Keratinocyte (primary cell): ENCODE results near the gene CLN6. TPM values are rescaled to one million over a fixed set of nuclear protein-coding genes. Genes with fewer than 3 reads are reported as not detected.

Source experiments
- DNase-seq: peaks from one replicate; pipeline ENCODE4 v3.0.0-alpha.2; 2011; ENCODE audit warnings: low read depth, missing footprints, low spot score
- FAIRE-seq: peaks from 2 replicates; lab custom pipeline; 2011; peaks lifted over from hg19 to GRCh38; lab: Jason Lieb, UNC
- H2AFZ ChIP-seq: 2 replicates; pipeline ENCODE4 v1.6.0; 2012; ENCODE audit warnings: low read length, control low read depth, inconsistent platforms; ENCODE audit not compliant: control insufficient read depth
- H3K27ac ChIP-seq: 2 replicates; pipeline ENCODE4 v1.5.1; 2011; ENCODE audit warnings: low read length; ENCODE audit not compliant: control insufficient read depth, insufficient read depth
- H3K27me3 ChIP-seq: 3 replicates; pipeline ENCODE4 v1.6.0; 2011; ENCODE audit warnings: low read length; ENCODE audit not compliant: control insufficient read depth, insufficient read depth; ENCODE audit errors: extremely low read depth
- H3K36me3 ChIP-seq, 2 experiments: 2 replicates in 1 of 2; 3 replicates in 1 of 2; pipeline ENCODE4 v1.5.1; 2011; ENCODE audit warnings: low read length in 2 of 2, mild to moderate bottlenecking in 1 of 2; ENCODE audit not compliant: control insufficient read depth in 2 of 2, insufficient read depth in 2 of 2; ENCODE audit errors: extremely low read depth in 1 of 2
- H3K4me1 ChIP-seq: 3 replicates; pipeline ENCODE4 v1.5.1; 2011; ENCODE audit warnings: low read length; ENCODE audit not compliant: control insufficient read depth, insufficient read depth; ENCODE audit errors: extremely low read depth
- H3K4me2 ChIP-seq: 3 replicates; pipeline ENCODE4 v1.6.0; 2011; ENCODE audit warnings: low read depth, low read length; ENCODE audit not compliant: control insufficient read depth, insufficient read depth; ENCODE audit errors: extremely low read depth
- H3K4me3 ChIP-seq, 3 experiments: fragments of 200-600 bp in 1 of 3; sonication (generic) in 1 of 3; 2 replicates in 2 of 3; 3 replicates in 1 of 3; pipeline ENCODE4 v1.5.1; 2011 to 2016; ENCODE audit warnings: low read length in 3 of 3, mild to moderate bottlenecking in 3 of 3, control low read depth in 2 of 3, inconsistent platforms in 1 of 3, low read depth in 1 of 3, mixed read lengths in 1 of 3, mixed run types in 1 of 3, moderate library complexity in 1 of 3; ENCODE audit not compliant: control insufficient read depth in 2 of 3, insufficient read depth in 2 of 3; ENCODE audit errors: extremely low read depth in 1 of 3
- H3K79me2 ChIP-seq: 2 replicates; pipeline ENCODE4 v1.6.0; 2012; ENCODE audit warnings: low read length; ENCODE audit not compliant: control insufficient read depth, insufficient read depth
- H3K9ac ChIP-seq: 3 replicates; pipeline ENCODE4 v1.6.0; 2011; ENCODE audit warnings: low read length; ENCODE audit not compliant: control insufficient read depth, insufficient read depth; ENCODE audit errors: extremely low read depth
- H3K9me1 ChIP-seq: 3 replicates; pipeline ENCODE4 v1.6.0; 2011; ENCODE audit warnings: low read length; ENCODE audit not compliant: control insufficient read depth, insufficient read depth; ENCODE audit errors: extremely low read depth
- H3K9me3 ChIP-seq: 2 replicates; pipeline ENCODE4 v1.5.1; 2012; ENCODE audit warnings: low read depth, low read length; ENCODE audit not compliant: control insufficient read depth
- H4K20me1 ChIP-seq: 3 replicates; pipeline ENCODE4 v1.6.0; 2011; ENCODE audit warnings: low read length; ENCODE audit not compliant: control insufficient read depth, insufficient read depth; ENCODE audit errors: extremely low read depth
- EZH2 ChIP-seq: IDR thresholded peaks from one replicate; pipeline ENCODE4 v1.6.1; 2012; ENCODE audit warnings: inconsistent platforms, mild to moderate bottlenecking, low read length, moderate library complexity
- dilution Hi-C: fragments of 300-500 bp; cut with MboI; formaldehyde crosslinking; loops from one replicate; pipeline ENCODE4 v1.7.0; 2020; ENCODE audit warnings: low sequenced_read_pairs; ENCODE audit not compliant: extremely low pct_ligation_motif_present
- polyA plus RNA-seq, 5 experiments: library from polyadenylated mRNA; depleted of rRNA in 3 of 5; stranded (reverse) in 3 of 5; stranded (forward) in 1 of 5; unstranded in 1 of 5; fragments of >200 nt; gene quantifications; 1 replicate in 1 of 5; 2 replicates in 3 of 5; 3 replicates in 1 of 5; pipeline versions ENCODE4 v1.2.1 to v1.2.3, GENCODE V29; 2011 to 2012; ENCODE audit warnings: missing spikeins in 2 of 5, low read depth in 1 of 5, low replicate concordance in 1 of 5
- TF ChIP-seq, protein P1 (sequence below), 3 experiments: IDR thresholded peaks in 1 of 3; conservative IDR thresholded peaks in 1 of 3; optimal IDR thresholded peaks in 1 of 3; 2 replicates in 2 of 3; 3 replicates in 1 of 3; pipeline versions ENCODE3 to v1.5.1; 2011; ENCODE audit warnings: low read length in 3 of 3, mild to moderate bottlenecking in 3 of 3, moderate library complexity in 2 of 3, control low read depth in 1 of 3, inconsistent platforms in 1 of 3; ENCODE audit not compliant: insufficient read depth in 2 of 3; ENCODE audit errors: extremely low read depth in 1 of 3

Gene CLN6
- polyA plus RNA-seq, 1 donor (not counting 4 experiments of a cell fraction or from before 2014, with no cell fraction given), result 26.7 TPM

DNA sequence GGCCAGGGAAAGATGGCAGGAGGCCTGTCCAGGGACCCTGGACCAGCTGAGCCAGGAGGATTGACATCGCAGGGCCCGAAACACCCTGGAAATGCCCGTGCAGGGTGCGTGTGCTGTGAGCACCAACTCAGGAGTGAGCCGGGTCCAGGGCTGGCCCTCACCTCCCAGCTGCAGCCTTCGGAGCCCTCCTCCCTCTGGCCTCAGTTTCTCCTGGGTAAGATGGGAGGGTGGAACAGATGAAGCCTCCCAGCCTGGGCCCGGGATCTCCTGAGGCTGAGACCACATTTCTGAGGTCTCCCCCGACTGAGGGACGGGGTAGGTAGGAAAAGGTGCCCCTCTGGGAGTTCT is 19.1 kb downstream of the CLN6 start:
- FAIRE-seq (no peak), DNase-seq (no peak)
- H3K79me2 ChIP-seq, result peaks cover 1% of the 10 kb centered on the region
- dilution Hi-C loops, result no loop called here
- TF ChIP-seq EZH2, result no peak
- TF ChIP-seq, protein P1, sequence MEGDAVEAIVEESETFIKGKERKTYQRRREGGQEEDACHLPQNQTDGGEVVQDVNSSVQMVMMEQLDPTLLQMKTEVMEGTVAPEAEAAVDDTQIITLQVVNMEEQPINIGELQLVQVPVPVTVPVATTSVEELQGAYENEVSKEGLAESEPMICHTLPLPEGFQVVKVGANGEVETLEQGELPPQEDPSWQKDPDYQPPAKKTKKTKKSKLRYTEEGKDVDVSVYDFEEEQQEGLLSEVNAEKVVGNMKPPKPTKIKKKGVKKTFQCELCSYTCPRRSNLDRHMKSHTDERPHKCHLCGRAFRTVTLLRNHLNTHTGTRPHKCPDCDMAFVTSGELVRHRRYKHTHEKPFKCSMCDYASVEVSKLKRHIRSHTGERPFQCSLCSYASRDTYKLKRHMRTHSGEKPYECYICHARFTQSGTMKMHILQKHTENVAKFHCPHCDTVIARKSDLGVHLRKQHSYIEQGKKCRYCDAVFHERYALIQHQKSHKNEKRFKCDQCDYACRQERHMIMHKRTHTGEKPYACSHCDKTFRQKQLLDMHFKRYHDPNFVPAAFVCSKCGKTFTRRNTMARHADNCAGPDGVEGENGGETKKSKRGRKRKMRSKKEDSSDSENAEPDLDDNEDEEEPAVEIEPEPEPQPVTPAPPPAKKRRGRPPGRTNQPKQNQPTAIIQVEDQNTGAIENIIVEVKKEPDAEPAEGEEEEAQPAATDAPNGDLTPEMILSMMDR (optimal IDR thresholded peaks at IDR 0.05 in 1 of 3, IDR thresholded peaks at IDR 0.05 in 1 of 3, conservative IDR thresholded peaks at IDR 0.05 in 1 of 3; ENCODE audit: extremely low read depth in 1 of 3, insufficient read depth in 2 of 3, low read length in 3 of 3), result no peak
- H3K9ac ChIP-seq, result no peak overlapping the region
- no peak overlapping the region for H3K27ac ChIP-seq
- no peak overlapping the region for H2AFZ ChIP-seq
- H3K4me3 ChIP-seq, result no peak overlapping the region
- H3K9me3 ChIP-seq, result no peaks in the 10 kb centered on the region
- no peaks in the 10 kb centered on the region for H3K27me3 ChIP-seq
- peaks cover 0 to 3% of the 10 kb centered on the region in 2 experiments for H3K36me3 ChIP-seq
- peaks cover 17% of the 10 kb centered on the region for H3K4me1 ChIP-seq
- no peaks in the 10 kb centered on the region for H3K9me1 ChIP-seq
- H4K20me1 ChIP-seq, result no peaks in the 10 kb centered on the region
- no peak overlapping the region for H3K4me2 ChIP-seq

DNA sequence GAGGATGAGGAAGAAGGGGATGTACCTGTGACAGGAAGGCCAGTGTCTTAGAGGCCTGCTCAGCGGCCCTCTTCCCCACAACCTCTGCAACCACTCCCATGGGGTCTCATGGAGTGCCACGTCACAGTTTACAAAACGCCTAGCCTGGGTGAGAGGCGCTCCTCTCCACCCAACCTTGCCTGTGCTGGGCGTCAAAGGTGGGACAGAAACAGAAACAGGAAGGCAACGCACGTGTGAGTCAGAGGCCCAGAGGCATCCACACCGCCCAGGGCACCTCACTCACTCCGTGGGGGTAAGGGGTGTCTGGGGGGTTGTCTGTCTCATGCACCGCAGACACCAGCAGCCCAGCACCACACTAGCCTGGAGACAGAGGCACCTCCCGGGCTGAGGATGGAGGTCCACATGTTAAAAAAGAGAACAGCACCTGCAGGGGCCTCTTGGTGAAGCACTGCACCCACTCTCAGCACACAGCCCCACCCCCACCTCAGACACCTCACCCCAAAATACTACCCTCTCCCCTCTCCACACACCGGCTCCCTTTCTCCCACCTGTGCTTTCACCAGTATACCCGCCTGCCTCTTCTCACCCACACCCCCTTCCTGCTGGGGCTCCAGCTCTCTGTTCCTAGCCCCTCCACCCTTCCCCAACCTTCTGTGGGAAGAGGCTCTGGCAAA is 19.7 kb downstream of the CLN6 start:
- dilution Hi-C loops, result no loop called here
- DNase-seq (no peak), FAIRE-seq (no peak)
- Histone ChIP-seq H3K4me1 (peaks cover 22% of the 10 kb centered on the region), H3K9me1 (no peaks in the 10 kb centered on the region), H3K9ac (no peak overlapping the region), H3K27ac (peak overlapping the region; percentile 15), H3K79me2 (peaks cover 1% of the 10 kb centered on the region), H2AFZ (no peak overlapping the region), H3K9me3 (no peaks in the 10 kb centered on the region), H3K4me3 (no peak overlapping the region), H4K20me1 (no peaks in the 10 kb centered on the region), H3K4me2 (peak overlapping the region; percentile 6), H3K27me3 (no peaks in the 10 kb centered on the region), H3K36me3 (peaks cover 0 to 3% of the 10 kb centered on the region in 2 experiments)
- TF ChIP-seq, protein P1 (optimal IDR thresholded peaks at IDR 0.05 in 1 of 3, IDR thresholded peaks at IDR 0.05 in 1 of 3, conservative IDR thresholded peaks at IDR 0.05 in 1 of 3; ENCODE audit: extremely low read depth in 1 of 3, insufficient read depth in 2 of 3, low read length in 3 of 3), result no peak
- TF ChIP-seq EZH2, result no peak
